Thyroid gland (tissue), 4 donors: ENCODE results near the gene EEF1AKMT4. TPM values are rescaled to one million over a fixed set of nuclear protein-coding genes. Genes with fewer than 3 reads are reported as not detected.

ENCODE experiments used
- DNase-seq, 2 donors: peaks; one replicate each; pipeline ENCODE4 v3.0.0-alpha.2; 2019
- H3K27ac ChIP-seq, 3 donors: fragments of 200-600 bp; sonication (generic); 1 replicate in 2 of 3; 2 replicates in 1 of 3; pipeline ENCODE4 v1.5.1; 2016 to 2019; ENCODE audit warnings: mild to moderate bottlenecking in 1 of 3, moderate library complexity in 1 of 3
- H3K27me3 ChIP-seq: fragments of 200-600 bp; sonication (generic); one replicate; pipeline ENCODE4 v1.5.1; 2019
- H3K36me3 ChIP-seq, 2 donors: fragments of 200-600 bp; sonication (generic); one replicate each; pipeline ENCODE4 v1.5.1; 2016 to 2019
- H3K4me1 ChIP-seq, 2 donors: fragments of 200-600 bp; sonication (generic); one replicate each; pipeline ENCODE4 v1.5.1; 2017 to 2019
- H3K4me3 ChIP-seq, 3 donors: fragments of 200-600 bp; sonication (generic); replicated peaks in 1 of 3; 1 replicate in 2 of 3; 2 replicates in 1 of 3; pipeline ENCODE4 v1.5.1; 2016; ENCODE audit warnings: mild to moderate bottlenecking in 1 of 3
- H3K9me3 ChIP-seq: fragments of 200-600 bp; sonication (generic); one replicate; pipeline ENCODE4 v1.5.1; 2017
- CTCF ChIP-seq, 6 experiments: fragments of 200-600 bp in 3 of 6; fragments of 450-650 bp in 3 of 6; sonication (generic) in 3 of 6; IDR thresholded peaks; one replicate each; pipeline ENCODE4 v1.5.1; 2016 to 2019; ENCODE audit warnings: antibody characterized with exemption in 6 of 6, mild to moderate bottlenecking in 2 of 6, inconsistent platforms in 1 of 6, moderate library complexity in 1 of 6
- POLR2A ChIP-seq, 2 donors: fragments of 450-650 bp; IDR thresholded peaks; one replicate each; pipeline ENCODE4 v1.6.1; 2017; ENCODE audit warnings: antibody characterized with exemption in 2 of 2, mild to moderate bottlenecking in 2 of 2, moderate library complexity in 1 of 2
- WGBS, 2 donors: methylation state at CpG; one replicate each; pipeline ENCODE4 v1.1.5; 2017; 5-methylcytosine and 5-hydroxymethylcytosine counted together
- intact Hi-C: fragments of 100-400 bp; cut with DNase I; formaldehyde crosslinking; loops from one replicate; pipeline ENCODE4 v1.15.1; 2023
- total RNA-seq, 4 donors: library from RNA; depleted of rRNA; stranded (reverse); fragments of >200 nt; gene quantifications; one replicate each; pipeline ENCODE4 v1.2.3, GENCODE V29; 2016

EEF1AKMT4 gene
- total RNA-seq, 4 donors from 2014 or later: 9.4 to 17.1 (median 13.5) TPM

GRCh38 chr3:184283681-184284080 lies 34.2 kb downstream of the EEF1AKMT4 start:
- no peaks in the 10 kb centered on the region for H3K4me1 ChIP-seq
- H3K9me3 ChIP-seq: no peaks in the 10 kb centered on the region
- no peaks in the 10 kb centered on the region for H3K36me3 ChIP-seq
- H3K27ac ChIP-seq: no peak overlapping the region
- intact Hi-C loops: loop anchor here (10.0 kb wide), 1 partner anchor 49 kb away; no protein-coding TSS in a partner anchor
- H3K27me3 ChIP-seq: no peaks in the 10 kb centered on the region
- no peak overlapping the region for H3K4me3 ChIP-seq
- WGBS, 2 donors: 91 to 95% methylated on average over 8 of the region's 8 CpGs
- TF ChIP-seq POLR2A (IDR thresholded peaks at IDR 0.05) (no peak), CTCF (IDR thresholded peaks at IDR 0.05) (no peak)
- DNase-seq: no peak

GRCh38 chr3:184284696-184285095 lies 35.2 kb downstream of the EEF1AKMT4 start:
- Histone ChIP-seq H3K9me3 (no peaks in the 10 kb centered on the region), H3K27ac (no peak overlapping the region), H3K36me3 (no peaks in the 10 kb centered on the region), H3K4me3 (no peak overlapping the region), H3K27me3 (no peaks in the 10 kb centered on the region), H3K4me1 (no peaks in the 10 kb centered on the region)
- intact Hi-C loops: loop anchor here (10.0 kb wide), 1 partner anchor 50 kb away; no protein-coding TSS in a partner anchor
- 14 to 16% methylated on average over 4 of the region's 4 CpGs for WGBS, 2 donors
- no peak for TF ChIP-seq POLR2A (IDR thresholded peaks at IDR 0.05)
- peak in 3 of 6 experiments; percentile 34 to 37 (median 35) for TF ChIP-seq CTCF (IDR thresholded peaks at IDR 0.05)
- DNase-seq: peak; percentile 53 to 57

- peak in 4 of 6 experiments; percentile 41 to 67 (median 54) for TF ChIP-seq CTCF (IDR thresholded peaks at IDR 0.05)
- no peak for TF ChIP-seq POLR2A (IDR thresholded peaks at IDR 0.05)
- DNase-seq: peak; percentile 44 to 49
- H3K27ac ChIP-seq: no peak overlapping the region
- intact Hi-C loops: loop anchor here (10.0 kb wide), 1 partner anchor 55 kb away; no protein-coding TSS in a partner anchor
- WGBS, 2 donors: 7 to 12% methylated on average over 10 of the region's 10 CpGs
- no peaks in the 10 kb centered on the region for H3K27me3 ChIP-seq
- no peak overlapping the region for H3K4me3 ChIP-seq
- no peaks in the 10 kb centered on the region for H3K36me3 ChIP-seq
- H3K4me1 ChIP-seq: no peaks in the 10 kb centered on the region
- H3K9me3 ChIP-seq: no peaks in the 10 kb centered on the region
Observed at GRCh38 chr3:184289426-184289938, 40.0 kb downstream of the EEF1AKMT4 start.

- Histone ChIP-seq H3K4me1 (no peaks in the 10 kb centered on the region), H3K27ac (no peak overlapping the region), H3K27me3 (no peaks in the 10 kb centered on the region), H3K9me3 (no peaks in the 10 kb centered on the region), H3K4me3 (no peak overlapping the region), H3K36me3 (no peaks in the 10 kb centered on the region)
- peak in 1 of 2 donors; percentile 15 for DNase-seq
- intact Hi-C loops: loop anchor here (5.0 kb wide), 1 partner anchor 393 kb away; no protein-coding TSS in a partner anchor
- TF ChIP-seq POLR2A (IDR thresholded peaks at IDR 0.05) (no peak), CTCF (IDR thresholded peaks at IDR 0.05) (no peak)
- 58 to 66% methylated on average over 9 to 10 of the region's 10 CpGs for WGBS, 2 donors
Observed at GRCh38 chr3:184290331-184290730, 40.9 kb downstream of the EEF1AKMT4 start.

- Histone ChIP-seq H3K27ac (no peak overlapping the region), H3K9me3 (no peaks in the 10 kb centered on the region), H3K36me3 (no peaks in the 10 kb centered on the region), H3K4me1 (no peaks in the 10 kb centered on the region), H3K27me3 (no peaks in the 10 kb centered on the region), H3K4me3 (no peak overlapping the region)
- intact Hi-C loops: loop anchor here (5.0 kb wide), 1 partner anchor 394 kb away; no protein-coding TSS in a partner anchor
- 91 to 94% methylated on average over 19 to 22 of the region's 22 CpGs for WGBS, 2 donors
- DNase-seq: no peak
- TF ChIP-seq CTCF (IDR thresholded peaks at IDR 0.05) (no peak), POLR2A (IDR thresholded peaks at IDR 0.05) (no peak)
Observed at GRCh38 chr3:184291044-184291737, 41.7 kb downstream of the EEF1AKMT4 start.
